NCI-H345 treated with DMSO at 0.1 percent for 48 hours (cell line): ENCODE measurements around the gene TH.
"Not testable (repeated sequence)": the region's sequence is repeated elsewhere in the genome, so short reads cannot be mapped to it uniquely, and the experiment has no call there.

Source experiments
- DNase-seq: peaks from one replicate; lab custom pipeline; 2025; ENCODE audit not compliant: unreplicated experiment; lab: John Stamatoyannopoulos, UW

TH gene

DNA sequence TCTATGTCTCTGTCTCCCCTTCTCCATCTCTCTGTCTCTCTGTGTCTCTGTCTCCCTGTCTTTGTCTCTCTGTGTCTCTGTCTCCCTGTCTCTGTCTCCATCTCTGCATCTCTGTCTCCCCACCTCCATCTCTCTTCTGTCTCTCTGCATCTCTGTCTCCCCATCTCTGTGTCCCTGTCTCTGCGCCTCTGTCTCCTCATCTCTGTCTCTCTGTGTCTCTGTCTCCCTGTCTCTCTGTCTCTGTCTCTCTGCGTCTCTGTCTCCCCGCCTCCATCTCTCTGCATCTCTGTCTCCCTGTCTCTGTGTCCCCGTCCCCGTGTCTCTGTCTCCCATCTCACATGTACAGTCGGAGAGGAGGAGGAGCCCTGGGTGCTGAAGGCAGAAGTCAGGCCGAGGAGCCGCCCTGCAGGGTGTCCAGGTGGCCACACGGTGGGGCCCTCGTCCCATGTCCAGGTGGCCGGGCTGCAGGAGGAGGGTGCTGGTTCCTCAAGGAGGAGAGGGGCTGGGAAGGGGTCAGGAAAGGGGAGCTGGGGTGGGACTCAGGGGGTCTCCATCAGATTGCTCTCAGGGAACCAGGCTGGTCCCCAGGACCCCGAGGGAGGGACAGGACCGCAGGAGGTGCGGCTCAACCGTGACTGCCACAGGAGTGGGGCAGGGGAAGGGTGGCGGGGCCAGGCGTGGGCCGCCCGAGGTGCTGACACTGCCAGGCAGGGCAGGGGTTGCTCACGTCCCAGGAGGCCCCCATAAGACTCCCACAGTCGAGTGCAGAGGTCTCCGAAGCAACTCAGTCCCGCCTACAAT lies 25.6 kb upstream of the TH start:
- DNase-seq: peak; percentile 22

DNA sequence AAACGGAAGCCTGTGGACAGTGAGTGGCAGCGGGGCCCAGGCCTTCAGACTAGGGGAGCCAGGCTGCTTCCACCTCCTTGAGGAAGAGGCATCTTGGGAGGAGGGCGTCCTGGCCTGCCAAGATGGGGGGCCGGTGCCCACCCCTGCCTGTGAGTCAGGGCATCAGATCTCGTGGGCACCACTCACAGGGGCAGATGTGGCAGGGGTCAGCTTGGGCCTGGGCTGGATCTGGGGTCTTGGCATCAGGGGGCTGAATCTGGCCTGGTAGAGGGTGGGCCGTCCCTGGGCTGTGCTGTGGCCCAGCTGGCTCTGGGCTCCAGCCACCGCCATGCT lies 24.1 kb upstream of the TH start:
- DNase-seq: no peak

DNA sequence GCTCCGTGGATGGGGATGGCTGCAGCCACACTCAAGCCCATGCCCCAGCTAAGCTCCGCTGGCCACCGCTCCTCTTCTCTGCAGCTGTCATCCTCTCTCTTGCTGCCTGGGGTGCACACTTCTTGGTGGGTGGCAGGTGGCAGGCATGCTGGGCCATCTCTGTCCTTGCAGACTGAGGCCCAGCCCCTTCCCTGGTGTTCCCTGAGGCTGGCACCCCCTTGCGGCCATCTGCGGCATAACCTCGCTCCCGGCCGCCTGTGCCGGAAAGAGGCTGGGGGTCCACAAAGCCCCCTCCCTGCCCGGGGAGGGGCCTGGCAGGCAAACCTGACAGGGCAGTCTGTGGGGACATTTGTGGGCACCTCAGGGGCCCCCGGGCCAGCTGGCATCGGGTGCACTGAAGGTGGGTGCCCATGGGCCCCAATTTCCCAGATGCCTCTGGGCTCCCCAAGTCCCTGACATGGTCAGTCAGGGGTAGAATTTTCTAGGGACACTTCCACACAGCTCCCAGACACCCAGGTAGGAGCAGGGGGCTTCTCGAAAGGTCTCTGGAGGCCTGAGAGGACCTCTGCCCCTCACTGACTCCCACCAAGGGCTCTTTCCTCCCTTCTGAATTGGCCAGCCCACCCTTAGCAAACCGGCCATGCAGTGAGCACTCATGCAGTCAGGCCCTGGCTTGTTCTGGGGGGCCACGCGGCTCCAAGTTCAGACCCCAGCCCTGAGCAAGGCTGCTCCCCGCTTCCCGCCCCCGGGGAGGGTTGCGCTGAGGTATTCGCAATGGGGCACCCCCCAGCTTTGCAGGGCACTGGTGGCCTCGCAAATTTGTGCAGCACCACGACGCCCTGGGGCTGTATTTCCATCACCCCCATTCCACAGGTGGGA lies 23.5 kb upstream of the TH start:
- peak; percentile 46 for DNase-seq

DNA sequence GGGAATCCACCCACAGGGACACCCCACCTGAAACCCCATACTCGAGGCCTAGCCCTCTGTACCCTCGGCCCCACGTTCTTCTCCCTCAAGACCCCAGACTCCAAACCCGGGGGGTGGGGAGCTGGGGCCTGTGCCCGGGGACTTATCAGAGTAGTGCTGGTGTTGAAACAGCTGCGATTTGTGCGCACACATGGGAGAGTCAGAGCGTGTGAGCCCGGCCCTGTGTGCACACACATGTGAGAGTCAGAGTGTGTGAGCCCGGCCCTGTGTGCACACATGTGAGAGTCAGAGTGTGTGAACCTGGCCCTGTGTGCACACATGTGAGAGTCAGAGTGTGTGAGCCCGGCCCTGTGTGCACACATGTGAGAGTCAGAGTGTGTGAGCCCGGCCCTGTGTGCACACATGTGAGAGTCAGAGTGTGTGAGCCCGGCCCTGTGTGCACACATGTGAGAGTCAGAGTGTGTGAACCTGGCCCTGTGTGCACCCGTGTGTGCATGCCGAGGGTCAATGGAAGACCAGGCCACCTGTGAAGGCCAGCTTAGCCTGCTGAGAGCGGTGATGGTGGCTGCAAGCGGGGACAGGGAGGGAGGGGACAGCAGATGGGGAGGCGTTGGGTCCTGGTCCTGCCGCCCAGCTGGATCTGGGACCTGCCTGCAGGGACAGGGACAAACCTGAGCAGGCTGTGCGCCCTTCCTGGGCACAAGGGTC lies 22.4 kb upstream of the TH start:
- DNase-seq: not testable (repeated sequence)

DNA sequence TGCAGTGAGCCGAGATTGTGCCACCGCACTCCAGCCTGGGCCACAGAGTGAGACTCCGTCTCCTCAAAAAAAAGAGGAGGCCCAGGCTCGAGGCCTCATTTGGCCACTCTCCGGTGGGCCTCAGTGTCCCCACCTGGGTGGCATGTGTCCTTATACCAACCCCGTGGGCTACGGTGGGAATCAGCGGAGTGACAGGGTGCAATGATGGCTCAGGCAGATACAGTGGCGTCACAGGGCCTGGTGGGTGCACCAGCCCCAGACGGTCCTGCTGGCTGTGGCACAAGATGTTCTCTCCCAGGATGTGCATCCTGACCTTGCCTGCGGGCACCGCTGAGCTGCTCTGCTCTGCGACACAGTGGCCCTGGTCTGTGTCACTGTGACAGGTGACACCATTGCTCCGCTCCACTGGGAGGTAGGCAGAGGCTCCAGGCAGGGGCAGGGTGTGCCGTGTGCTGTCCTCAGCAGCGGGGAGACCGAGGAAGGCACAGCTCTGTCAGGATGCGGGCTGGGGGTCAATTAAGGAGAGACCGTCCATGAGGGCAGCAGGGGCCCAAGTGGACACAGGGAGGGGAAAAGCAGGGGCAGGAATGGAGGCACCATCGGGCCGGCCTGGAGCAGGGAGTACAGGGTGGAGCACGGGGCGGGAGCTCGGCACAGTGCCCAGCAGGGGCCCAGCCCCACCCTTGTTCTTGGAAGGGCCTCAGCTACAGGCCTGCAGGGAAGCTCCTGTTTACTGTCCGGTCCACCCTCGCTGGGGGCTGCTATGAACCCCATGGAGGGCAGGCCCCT lies 21.7 kb upstream of the TH start:
- no peak for DNase-seq

DNA sequence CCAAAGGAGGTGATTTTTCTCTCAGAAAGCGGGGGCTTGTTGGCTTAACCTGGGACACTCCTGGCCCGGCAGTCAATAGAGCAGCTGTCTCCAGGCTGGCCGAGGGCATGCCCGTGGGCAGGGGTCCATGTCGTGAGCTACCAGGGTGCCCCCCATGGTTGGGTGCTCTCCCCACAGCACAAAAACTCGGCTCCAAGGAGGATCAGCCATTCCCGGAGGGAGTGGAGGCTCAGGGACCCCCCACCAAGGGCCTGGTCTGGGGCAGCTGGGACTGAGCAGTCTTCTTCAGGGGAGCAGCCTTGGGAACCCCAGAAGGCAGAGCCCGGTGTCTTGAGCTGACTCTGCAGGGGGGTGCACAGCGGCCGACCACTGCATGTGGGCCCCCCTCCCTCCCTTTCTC lies 20.8 kb upstream of the TH start:
- no peak for DNase-seq

DNA sequence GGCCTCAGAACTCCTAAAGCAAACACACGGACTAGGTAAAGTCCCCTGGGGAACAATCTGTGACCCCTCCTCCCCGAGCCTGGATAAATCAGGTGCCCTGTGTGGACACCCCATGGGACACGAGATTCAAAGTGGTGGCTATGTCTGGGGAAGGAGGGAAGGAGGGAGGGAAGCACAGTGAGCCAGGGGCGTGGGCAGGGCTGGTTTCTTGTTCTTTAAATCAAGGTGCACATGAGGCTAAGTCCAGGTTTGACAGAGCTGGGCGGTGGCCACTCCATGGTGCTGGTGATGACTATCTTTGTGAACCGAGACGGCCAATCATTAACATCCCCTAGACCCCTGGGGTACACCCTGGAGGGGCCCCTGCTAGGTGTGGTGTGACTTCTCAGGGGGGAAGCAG lies 20.3 kb upstream of the TH start:
- no peak for DNase-seq

DNA sequence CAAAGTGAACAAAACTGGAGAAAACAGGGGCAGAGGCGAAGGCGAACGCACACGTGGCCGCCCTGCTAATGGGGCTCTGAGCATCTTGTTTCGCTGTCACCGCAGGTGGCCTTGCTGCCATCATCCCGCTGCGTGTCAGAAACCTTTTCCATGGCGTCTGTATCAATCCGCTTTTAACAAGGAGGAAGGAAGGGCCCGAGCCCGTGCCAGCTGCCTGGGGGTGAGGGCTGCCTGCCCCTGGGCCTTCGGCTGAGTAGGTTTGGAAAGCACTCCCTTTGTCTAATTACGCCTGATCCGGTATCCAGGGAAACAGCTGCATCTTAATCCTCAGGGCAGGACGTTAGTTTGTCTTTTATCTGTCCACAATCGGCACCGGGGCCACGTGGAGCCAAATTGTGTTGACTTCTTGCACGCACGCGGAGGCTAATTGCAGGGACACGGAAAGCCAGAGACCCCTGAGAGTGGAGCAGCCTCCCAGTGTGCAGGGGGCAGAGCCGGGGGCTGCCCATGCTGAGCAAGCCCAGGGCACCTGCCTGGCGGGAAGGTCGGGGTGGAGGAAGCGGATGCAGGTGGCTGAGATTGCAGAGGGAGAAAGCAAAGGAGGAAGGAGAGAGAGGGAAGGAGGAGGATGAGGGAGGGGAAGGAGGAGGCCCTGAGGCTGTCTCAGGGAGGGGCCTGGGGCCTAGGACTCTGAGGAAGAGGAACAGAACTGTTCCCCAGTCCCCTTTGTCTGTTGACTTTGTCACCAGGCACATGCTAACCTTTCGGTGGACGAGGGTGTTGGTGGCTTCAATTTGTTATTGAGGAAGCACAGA lies 19.2 kb upstream of the TH start:
- DNase-seq: peak; percentile 26

DNA sequence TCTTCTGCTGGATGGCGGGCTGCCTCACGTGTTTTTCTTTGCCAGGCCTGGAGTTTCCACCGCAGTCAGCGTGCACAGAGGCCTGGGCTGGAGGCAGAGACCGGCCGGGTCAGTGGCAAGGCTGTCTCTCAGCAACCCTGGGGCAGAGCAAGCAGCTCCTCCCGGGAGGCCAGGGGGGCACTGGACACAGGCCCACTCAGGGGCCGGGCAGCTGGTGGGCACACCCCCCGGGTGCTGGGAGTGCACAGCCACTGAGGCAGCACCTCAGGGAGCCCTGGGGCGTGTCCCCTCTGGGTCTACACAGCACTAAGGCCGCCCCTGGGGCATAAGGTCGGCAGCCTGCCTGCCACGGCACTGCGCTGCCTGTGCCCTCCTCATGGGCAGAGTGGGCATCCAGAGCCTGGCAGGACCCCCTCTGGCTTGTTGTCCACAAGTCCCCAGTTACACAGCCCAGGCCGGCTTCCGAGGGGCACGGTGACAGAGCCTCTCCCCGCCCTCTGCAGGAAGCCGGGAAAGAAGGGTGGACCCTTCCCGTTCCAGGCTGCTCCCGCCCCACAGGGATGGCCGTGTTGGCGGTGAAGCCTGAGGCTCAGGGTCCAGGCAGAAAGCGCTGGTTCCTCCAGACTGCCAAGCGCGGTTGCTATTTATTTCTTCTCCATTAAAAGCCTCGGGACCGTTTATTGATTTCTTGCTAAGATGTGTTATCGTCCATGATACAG lies 18.5 kb upstream of the TH start:
- no peak for DNase-seq

DNA sequence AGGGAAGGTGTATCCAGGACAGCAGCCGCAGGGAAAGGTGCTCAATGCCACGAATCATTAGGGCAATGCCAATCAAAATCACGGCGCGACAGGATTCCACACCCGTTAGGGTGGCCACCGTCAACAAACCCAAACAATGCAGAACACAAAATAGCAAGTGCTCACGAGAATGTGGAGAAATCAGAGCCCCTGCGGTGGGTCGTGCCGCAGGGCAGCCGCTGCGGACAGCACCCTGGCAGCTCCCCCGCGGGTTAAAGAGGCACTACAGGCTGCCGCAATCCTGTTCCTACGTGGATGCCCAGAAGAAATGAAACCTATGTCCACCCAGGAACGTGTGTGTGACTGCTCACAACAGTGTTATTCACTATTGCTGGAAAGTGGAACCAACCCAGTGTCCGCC lies 17.1 kb upstream of the TH start:
- no peak for DNase-seq

DNA sequence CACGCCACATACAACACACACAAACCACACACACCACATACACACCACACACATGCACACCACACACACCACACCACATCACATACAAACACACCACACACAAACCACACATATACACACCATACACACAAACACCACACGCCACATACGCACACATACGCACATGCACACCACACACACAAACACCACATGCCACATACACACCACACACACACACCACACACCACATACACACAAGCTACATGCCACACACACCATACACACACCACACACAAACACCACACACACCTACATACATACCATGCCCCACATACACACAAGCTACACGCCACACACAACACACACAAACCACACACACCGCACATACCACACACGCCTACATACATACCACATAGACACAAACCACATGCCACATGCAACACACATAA lies 15.7 kb upstream of the TH start:
- DNase-seq: no peak

DNA sequence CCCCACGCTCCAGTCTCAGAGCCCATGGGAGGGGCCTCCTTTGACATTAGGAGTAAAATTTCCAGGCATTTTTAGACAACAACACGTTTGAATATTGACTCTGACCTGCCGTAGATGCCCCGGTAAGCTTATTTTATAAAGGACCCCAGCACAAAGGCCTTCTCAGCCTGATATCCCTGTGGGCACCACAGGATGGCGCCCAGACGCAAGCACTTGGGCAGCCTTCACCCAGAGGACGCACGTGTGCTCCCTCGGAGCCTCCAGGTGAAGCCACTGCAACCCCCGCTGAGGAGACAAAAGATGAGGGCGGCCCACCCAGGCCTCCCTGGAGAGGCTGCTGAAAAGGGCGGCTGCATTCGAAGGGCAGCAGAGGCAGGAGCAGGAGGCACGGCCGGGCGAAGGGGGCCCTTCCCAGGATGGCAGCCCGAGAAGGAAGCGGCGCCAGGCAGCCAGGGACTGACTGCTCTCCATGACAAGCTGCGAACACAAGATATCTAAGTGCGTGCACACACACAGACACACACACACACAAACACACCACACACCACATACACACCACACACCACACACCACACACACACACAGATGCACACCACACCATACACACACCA lies 15.2 kb upstream of the TH start:
- peak; percentile 80 for DNase-seq

DNA sequence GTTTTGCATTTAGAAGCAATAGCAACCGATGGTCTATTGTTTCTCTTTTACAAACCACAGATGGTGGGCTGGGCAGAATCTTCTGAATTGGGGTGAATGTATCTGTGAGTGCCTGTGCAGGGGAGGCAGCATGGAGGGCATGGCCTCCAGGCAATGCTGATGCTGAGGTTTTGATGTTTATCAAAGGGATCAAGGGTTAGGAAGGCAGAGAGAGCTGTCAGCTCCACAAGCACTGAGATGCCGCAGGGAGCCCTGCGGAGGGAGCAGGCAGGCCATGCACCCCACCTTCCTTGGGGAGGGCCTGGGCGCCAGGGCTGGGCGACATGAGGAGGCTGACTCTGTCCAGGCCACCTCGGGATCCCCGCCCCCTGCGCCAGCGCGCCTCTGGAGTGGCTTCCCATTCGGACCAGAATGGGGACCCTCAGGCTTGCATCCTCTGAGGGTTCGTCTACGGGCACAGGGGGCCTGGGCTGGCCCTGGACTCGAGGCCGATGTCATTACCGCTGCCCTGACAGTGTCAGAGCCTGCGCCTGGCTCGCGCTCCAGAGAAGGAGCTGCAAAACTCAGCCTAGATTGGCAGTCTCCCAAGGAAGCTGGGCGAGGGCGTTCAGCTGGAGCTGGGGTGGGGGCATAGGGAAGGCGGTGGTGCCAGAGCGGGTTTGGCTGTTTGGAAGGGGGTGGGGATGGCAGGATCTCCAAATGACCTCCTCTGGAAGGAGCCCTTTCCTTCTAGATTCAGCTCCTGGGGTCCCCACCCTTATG lies 13.9 kb upstream of the TH start:
- no peak for DNase-seq

DNA sequence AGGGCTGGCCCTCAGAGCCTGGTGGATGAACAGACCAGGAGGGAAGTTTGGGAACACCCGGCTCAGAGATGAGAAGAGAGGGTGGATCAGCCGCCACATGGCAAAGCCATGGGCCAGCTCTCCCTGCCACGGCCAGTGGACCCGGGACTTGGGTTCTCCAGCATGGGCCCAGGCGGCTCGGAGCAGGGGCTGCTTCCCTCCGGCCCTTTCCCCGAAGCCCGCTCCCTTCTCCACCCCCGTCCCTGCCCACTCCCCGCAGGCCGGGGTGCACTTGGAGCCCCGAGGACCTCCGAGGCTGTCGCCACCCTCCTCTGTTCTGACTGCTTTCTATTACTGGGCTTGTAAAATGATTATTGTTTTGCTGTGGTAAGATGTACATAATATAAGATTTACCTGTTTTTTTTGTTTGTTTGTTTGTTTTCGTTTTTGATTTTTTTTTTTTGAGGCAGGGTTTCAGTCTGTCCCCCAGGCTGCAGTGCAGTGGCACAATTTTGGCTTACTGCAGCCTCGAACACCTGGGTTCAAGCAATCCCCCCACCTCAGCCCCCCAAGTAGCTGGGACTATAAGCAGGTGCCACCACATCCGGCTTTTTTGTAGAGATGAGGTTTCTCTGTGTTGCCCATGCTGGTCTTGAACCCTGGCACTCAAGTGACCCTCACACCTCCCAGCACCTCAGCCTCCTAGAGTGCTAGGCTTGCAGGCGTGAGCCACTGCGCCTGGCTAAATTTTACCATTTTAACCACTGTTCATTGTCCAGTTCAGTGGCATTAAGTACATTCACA lies 11.3 kb upstream of the TH start:
- DNase-seq: no peak

DNA sequence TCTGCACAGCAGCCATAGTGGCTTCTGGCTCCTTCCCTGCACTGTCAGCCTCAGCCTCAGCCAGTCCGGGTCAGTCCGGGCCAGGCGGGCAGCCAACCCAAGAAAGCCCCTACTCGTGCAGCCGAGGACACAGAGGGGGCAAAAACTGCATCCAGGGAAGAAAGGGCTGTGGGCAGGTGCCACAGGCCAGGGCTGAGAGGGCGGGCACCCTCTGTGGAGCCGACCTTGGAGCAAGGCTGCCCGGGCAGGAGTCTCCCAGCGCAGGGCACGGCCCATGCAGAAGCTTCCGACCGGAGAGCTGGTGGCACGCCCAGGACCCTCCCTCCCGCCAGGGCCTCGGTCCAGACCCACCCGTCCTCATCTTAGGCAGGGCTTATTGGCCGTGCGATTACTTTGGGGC lies 10.5 kb upstream of the TH start:
- no peak for DNase-seq

DNA sequence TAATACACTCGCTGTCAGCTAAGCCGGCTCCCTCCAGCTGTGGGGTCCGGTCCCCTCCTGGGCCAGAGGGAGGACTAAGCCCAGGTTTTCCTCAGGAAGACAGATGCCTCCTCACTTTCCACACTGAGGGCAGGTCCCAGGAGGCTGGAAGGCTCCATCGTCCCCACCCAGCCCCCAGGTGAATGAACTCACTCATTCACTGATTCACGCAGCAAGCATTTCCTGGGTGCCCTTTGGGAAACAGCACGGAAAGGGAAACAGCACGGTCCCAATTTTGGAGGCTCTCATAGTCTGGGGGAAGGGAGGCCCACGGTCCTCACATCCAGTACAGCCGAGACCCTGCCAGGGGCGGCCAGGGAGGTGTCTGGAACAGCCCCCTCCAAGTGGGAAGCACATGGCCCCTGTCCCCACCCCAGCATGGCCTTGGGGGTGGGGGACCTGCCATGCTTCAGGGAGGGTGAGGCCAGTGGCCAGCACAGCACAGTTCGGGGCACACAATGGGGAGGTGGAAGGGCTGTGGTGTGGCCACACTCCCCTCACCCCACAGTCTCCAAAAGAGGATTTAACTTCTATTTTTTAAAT lies 9.3 kb upstream of the TH start:
- DNase-seq: no peak

DNA sequence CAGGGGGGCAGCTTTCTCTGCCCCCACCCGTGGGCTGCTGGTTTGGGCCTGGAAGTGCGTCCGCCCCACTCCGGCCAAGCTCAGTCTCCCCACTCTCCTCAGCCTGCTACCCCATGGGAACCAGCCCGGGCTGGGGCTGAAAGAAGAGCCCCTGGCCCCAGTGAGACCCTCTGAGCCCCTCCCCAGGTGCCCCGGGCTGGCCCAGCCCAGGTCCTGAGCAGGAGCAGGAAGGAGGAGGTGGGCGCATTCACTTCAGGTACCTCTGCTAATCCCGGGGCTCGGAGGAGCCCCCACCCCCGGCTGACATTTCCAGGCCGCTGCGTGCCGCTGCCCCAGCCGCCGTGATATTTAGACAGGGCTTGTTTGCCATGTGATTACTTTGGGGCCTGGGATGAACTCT lies 8.7 kb upstream of the TH start:
- DNase-seq: no peak
